AG04449 (cell line): ENCODE measurements around the gene FKRP.

Experiments
- CTCF ChIA-PET: fragments of 350-600 bp; formaldehyde crosslinking; extraction: SDS; loops from one replicate; lab custom pipeline; 2021; ENCODE audit warnings: antibody characterized with exemption; lab: Yijun Ruan, JAX
- POLR2A ChIA-PET: fragments of 400-600, 350-600 bp; formaldehyde crosslinking; extraction: SDS; loops from one replicate; lab custom pipeline; 2020; ENCODE audit warnings: antibody characterized with exemption, inconsistent platforms; lab: Yijun Ruan, JAX
- DNase-seq: peaks from one replicate; pipeline ENCODE4 v3.0.0-alpha.2; 2010; ENCODE audit warnings: low read depth, low spot score
- H3K4me3 ChIP-seq: 2 replicates; pipeline ENCODE4 v1.5.1; 2011; ENCODE audit warnings: low read depth, mild to moderate bottlenecking, control low read depth, low read length
- CTCF ChIP-seq: IDR thresholded peaks from one replicate; pipeline ENCODE4 v1.5.1; 2011; ENCODE audit warnings: mild to moderate bottlenecking, moderate library complexity, low read length, control low read depth, inconsistent platforms; ENCODE audit not compliant: insufficient read depth; ENCODE audit errors: missing control alignments

The FKRP gene

GRCh38 chr19:46739290-46739771 lies 6.5 kb upstream of the FKRP start:
- no peak overlapping the region for H3K4me3 ChIP-seq
- DNase-seq = no peak
- ChIA-PET CTCF (interaction anchor here (1.2 to 9.4 kb wide), 3 partner anchors 9 to 11 kb away, joined by 3 to 138 read pairs (median 3); no protein-coding TSS in a partner anchor), POLR2A (no interaction called here)
- no peak for TF ChIP-seq CTCF

GRCh38 chr19:46741447-46741846 lies 4.4 kb upstream of the FKRP start:
- H3K4me3 ChIP-seq = no peak overlapping the region
- no peak for DNase-seq
- ChIA-PET CTCF (interaction anchor here (0.8 to 9.4 kb wide), 8 partner anchors 9 to 250 kb away, joined by 3 to 138 read pairs (median 5); no protein-coding TSS in a partner anchor), POLR2A (no interaction called here)
- no peak for TF ChIP-seq CTCF

- DNase-seq = no peak
- CTCF ChIA-PET = interaction anchor here (0.7 to 9.4 kb wide), 9 partner anchors 10 to 100 kb away, joined by 3 to 138 read pairs (median 11); no protein-coding TSS in a partner anchor
- POLR2A ChIA-PET = no interaction called here
- no peak overlapping the region for H3K4me3 ChIP-seq
- TF ChIP-seq CTCF = no peak
Measured at GRCh38 chr19:46742926-46743480, 2.9 kb upstream of the FKRP start.

GRCh38 chr19:46744005-46744691 lies 1.7 kb upstream of the FKRP start:
- ChIA-PET CTCF (interaction anchor here (0.5 to 9.4 kb wide), 9 partner anchors 11 to 1828 kb away, joined by 3 to 138 read pairs (median 5); no protein-coding TSS in a partner anchor), POLR2A (interaction anchor here (1.6 kb wide), 1 partner anchor 13 kb away, joined by 3 read pairs; no protein-coding TSS in a partner anchor)
- H3K4me3 ChIP-seq = peak overlapping the region; percentile 91; the same call in 1 of the 2 replicates

GRCh38 chr19:46745030-46745429 lies 827 bp upstream of the FKRP start:
- peak overlapping the region; percentile 91 for H3K4me3 ChIP-seq
- POLR2A ChIA-PET = interaction anchor here (1.6 kb wide), 1 partner anchor 14 kb away, joined by 3 read pairs; no protein-coding TSS in a partner anchor
- no peak for DNase-seq
- TF ChIP-seq CTCF = no peak
- CTCF ChIA-PET = interaction anchor here (1.1 to 9.4 kb wide), 9 partner anchors 10 to 216 kb away, joined by 3 to 138 read pairs (median 5); no protein-coding TSS in a partner anchor

More at GRCh38 chr19:46744005-46744691, 1.7 kb upstream of the FKRP start:
- no peak for DNase-seq
- TF ChIP-seq CTCF = no peak
